ENCODE results near the gene HASPIN. TPM values are rescaled to one million over a fixed set of nuclear protein-coding genes. Genes with fewer than 3 reads are reported as not detected.

Gene HASPIN
- total and polyA plus RNA-seq, 2 of the 8 experiments (the other 6 are each of a cell fraction or from before 2014, with no cell fraction given), result 7.8 to 29.5 TPM

DNA sequence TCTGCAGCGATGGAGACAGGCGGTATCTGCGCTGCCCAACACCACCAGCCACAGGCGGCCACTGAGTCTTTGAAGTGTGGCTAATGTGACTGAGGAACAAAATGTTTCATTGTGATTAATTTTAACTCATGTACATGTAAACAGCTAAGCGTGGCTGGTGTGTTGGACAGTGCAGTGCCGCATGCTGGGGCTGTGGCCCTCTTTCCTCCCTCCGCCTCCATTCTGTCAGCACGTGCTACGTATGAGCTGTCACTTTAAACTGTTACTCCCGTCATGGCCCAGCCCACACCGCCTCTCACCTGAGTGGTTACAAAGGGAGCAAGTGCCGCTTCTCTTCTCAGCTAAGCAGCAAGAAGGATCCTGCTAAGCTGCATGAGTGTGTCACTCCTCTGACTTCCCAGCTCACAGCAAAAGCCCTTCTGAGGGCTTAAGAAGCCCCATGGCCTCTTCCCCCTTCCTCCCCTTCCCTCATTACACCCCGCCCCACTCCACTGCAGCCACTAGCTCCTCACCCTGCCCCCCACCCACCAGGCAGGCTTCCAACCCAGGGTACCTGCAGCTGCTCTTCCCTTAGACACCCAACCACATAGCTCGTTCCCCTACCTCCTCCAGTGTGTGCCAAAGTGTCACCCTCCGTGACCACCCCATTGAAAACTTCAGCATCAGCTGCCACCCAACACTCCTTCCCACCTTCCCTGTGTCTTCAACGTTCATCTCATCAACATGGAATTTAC, 15.0 kb downstream of the HASPIN start:
- Histone ChIP-seq H3K79me1 (ENCODE audit: low read depth, low read length) (no peaks in the 10 kb centered on the region; the same call in 1 of the 2 replicates), H3K23me2 (ENCODE audit: low read depth, low read length) (no peaks in the 10 kb centered on the region), H3K4me3 (ENCODE audit: extremely low read depth in 1 of 4, insufficient read depth in 2 of 4, low read depth in 3 of 4, low read length in 4 of 4) (no peak overlapping the region), H3K56ac (replicated peaks; ENCODE audit: insufficient read length, low read depth, low read length) (no peak overlapping the region), H3K4me2 (ENCODE audit: insufficient read depth in 1 of 2, low read depth in 2 of 2, low read length in 2 of 2) (peak overlapping the region in 1 of 2 experiments; percentile 17; a peak in 2 of 4 replicates), H3K9me3 (ENCODE audit: insufficient read depth in 2 of 2, low read depth in 1 of 2, low read length in 1 of 2) (no peaks in the 10 kb centered on the region), H3K14ac (ENCODE audit: insufficient read length) (no peak overlapping the region), H2BK20ac (ENCODE audit: low read length) (no peak overlapping the region), H3K18ac (ENCODE audit: extremely low read depth, low read length) (no peak overlapping the region), H4K5ac (ENCODE audit: insufficient read length, low read depth, low read length) (no peak overlapping the region), H4K8ac (ENCODE audit: extremely low read depth, insufficient read depth, low read length) (no peak overlapping the region; the same call in 1 of the 2 replicates), H2BK5ac (ENCODE audit: low read depth, low read length) (no peak overlapping the region), H2BK120ac (replicated peaks; ENCODE audit: low read depth, low read length) (no peak overlapping the region), H4K91ac (replicated peaks; ENCODE audit: insufficient read length, low read length) (no peak overlapping the region), H3K27ac (ENCODE audit: low read depth, low read length) (no peak overlapping the region), H2BK15ac (ENCODE audit: low read length) (0 out of 2 replicates have a peak overlapping the region, but pooled peaks have one; percentile 53), H2AK5ac (ENCODE audit: low read depth, low read length) (no peak overlapping the region; the same call in 1 of the 2 replicates), H3K36me3 (ENCODE audit: control insufficient read depth in 2 of 4, insufficient read depth in 4 of 4, low read length in 3 of 4) (no peaks in the 10 kb centered on the region), H3K9ac (replicated peaks in 1 of 4; ENCODE audit: extremely low read depth in 1 of 4, low read depth in 3 of 4, low read length in 3 of 4) (no peak overlapping the region; a peak in 1 of 7 replicates), H3K4me1 (replicated peaks in 1 of 4; ENCODE audit: control insufficient read depth in 3 of 4, insufficient read depth in 4 of 4, low read length in 3 of 4) (peaks cover 2 to 5% (median 3%) of the 10 kb centered on the region in 4 experiments; a peak in 5 of 7 replicates), H4K20me1 (replicated peaks in 1 of 2; ENCODE audit: control insufficient read depth in 1 of 2, insufficient read depth in 2 of 2, low read length in 2 of 2) (no peaks in the 10 kb centered on the region), H3K79me2 (ENCODE audit: control insufficient read depth in 1 of 2, insufficient read depth in 2 of 2, low read length in 2 of 2) (no peaks in the 10 kb centered on the region), H3K23ac (ENCODE audit: insufficient read length) (no peak overlapping the region), H2BK12ac (ENCODE audit: low read depth, low read length) (0 out of 2 replicates have a peak overlapping the region, but pooled peaks have one; percentile 23), H2AFZ (ENCODE audit: low read length) (no peak overlapping the region), H3K4ac (replicated peaks; ENCODE audit: insufficient read length, low read depth, low read length) (no peak overlapping the region), H3K27me3 (replicated peaks in 1 of 4; ENCODE audit: control insufficient read depth in 3 of 4, extremely low read depth in 1 of 4, insufficient read depth in 3 of 4, low read length in 3 of 4) (no peaks in the 10 kb centered on the region)
- POLR2A ChIA-PET (ENCODE audit: partially characterized antibody), result interaction anchor here (0.6 to 2.9 kb wide), 4 partner anchors 16 to 54 kb away, joined by 3 to 15 read pairs (median 4); partner anchors contain the start of gene HASPIN
- FAIRE-seq, result no peak
- TF ChIP-seq SAP30 (IDR thresholded peaks at IDR 0.05; ENCODE audit: insufficient read depth, insufficient replicate concordance, low read length), result peak; percentile 58
- peak in 1 of 2 experiments; percentile 81; a peak in 2 of 4 replicates for TF ChIP-seq SIN3A (conservative IDR thresholded peaks at IDR 0.05 in 1 of 2, IDR thresholded peaks at IDR 0.05 in 1 of 2; ENCODE audit: low read depth in 1 of 2, low read length in 2 of 2)
- TF ChIP-seq GABPA (IDR thresholded peaks at IDR 0.05; ENCODE audit: borderline replicate concordance, insufficient read depth, low read length), result no peak
- TF ChIP-seq, protein P1, sequence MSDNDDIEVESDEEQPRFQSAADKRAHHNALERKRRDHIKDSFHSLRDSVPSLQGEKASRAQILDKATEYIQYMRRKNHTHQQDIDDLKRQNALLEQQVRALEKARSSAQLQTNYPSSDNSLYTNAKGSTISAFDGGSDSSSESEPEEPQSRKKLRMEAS (IDR thresholded peaks at IDR 0.05), result 0 out of 2 replicates have a peak, but pooled peaks have one; percentile 65
- no peak for TF ChIP-seq SP4 (IDR thresholded peaks at IDR 0.05; ENCODE audit: low read length)
- no peak for TF ChIP-seq TBP (IDR thresholded peaks at IDR 0.05; ENCODE audit: low read depth, low read length)
- no peak for DNase-seq (ENCODE audit: low read depth in 1 of 2, low spot score in 2 of 2)
- WGBS, 2 experiments (ENCODE audit: extremely low coverage in 1 of 2, insufficient coverage in 1 of 2, insufficient read length in 1 of 2, insufficient replicate concordance in 2 of 2, low coverage in 1 of 2, low lambda C conversion rate in 2 of 2, missing lambda C conversion rate in 1 of 2), result 75% methylated on average over 14 of the region's 16 CpGs; no CpG with 5 or more reads in 1 of the 2 experiments
- CTCF ChIA-PET (ENCODE audit: partially characterized antibody), result interaction anchor here (0.6 to 7.9 kb wide), 27 partner anchors 10 to 209 kb away, joined by 3 to 132 read pairs (median 7); partner anchors contain the start of genes HASPIN, ITGAE and P2RX5

Data from H1 (cell line).